HEK293 (cell line): Measurements from ENCODE around the gene TMPRSS11A.

Source experiments
- CTCF ChIA-PET: fragments of 350-600 bp; formaldehyde crosslinking; extraction: SDS; loops from one replicate; lab custom pipeline; 2021; ENCODE audit warnings: antibody characterized with exemption; lab: Yijun Ruan, JAX
- POLR2A ChIA-PET: fragments of 300-600 bp; formaldehyde crosslinking; extraction: SDS; loops from one replicate; lab custom pipeline; 2020; ENCODE audit warnings: antibody characterized with exemption, inconsistent platforms; lab: Yijun Ruan, JAX
- H3K27ac ChIP-seq: fragments of 200-500 bp; sonication (Bioruptor generic); 2 replicates; pipeline ENCODE4 v1.5.1; 2014; ENCODE audit warnings: low read depth, low read length, control low read depth, inconsistent platforms; ENCODE audit errors: extremely low read depth
- H3K36me3 ChIP-seq, 2 experiments: fragments of 200-500 bp in 1 of 2; sonication (Bioruptor generic) in 1 of 2; 1 replicate in 1 of 2; 2 replicates in 1 of 2; pipeline ENCODE4 v1.5.1; 2014 to 2017; ENCODE audit warnings: inconsistent platforms in 2 of 2, low read length in 2 of 2; ENCODE audit not compliant: control insufficient read depth in 2 of 2, insufficient read depth in 1 of 2
- H3K4me1 ChIP-seq: fragments of 200-500 bp; sonication (Bioruptor generic); 2 replicates; pipeline ENCODE4 v1.5.1; 2014; ENCODE audit warnings: mild to moderate bottlenecking, low read length, inconsistent platforms; ENCODE audit not compliant: control insufficient read depth, insufficient read depth
- H3K4me3 ChIP-seq: 2 replicates; pipeline ENCODE4 v1.5.1; 2011; ENCODE audit warnings: low read depth, mild to moderate bottlenecking, control low read depth, low read length, moderate library complexity
- H3K9me3 ChIP-seq: fragments of 200-500 bp; sonication (Bioruptor generic); 2 replicates; pipeline ENCODE4 v1.5.1; 2014; ENCODE audit warnings: low read depth, low read length, inconsistent platforms; ENCODE audit not compliant: control insufficient read depth, insufficient read depth
- BCL11A ChIP-seq: fragments of 450-650 bp; formaldehyde crosslinking; IDR thresholded peaks from 2 replicates; pipeline ENCODE4 v1.5.1; 2016; ENCODE audit warnings: low read depth, missing biosample characterization, missing genetic modification characterization
- CTCF ChIP-seq: fragments of 450-650 bp; formaldehyde crosslinking; IDR thresholded peaks from 2 replicates; pipeline ENCODE4 v1.5.1; 2016; ENCODE audit warnings: missing biosample characterization, missing genetic modification characterization
- GLIS2 ChIP-seq: fragments of 450-650 bp; formaldehyde crosslinking; IDR thresholded peaks from 2 replicates; pipeline ENCODE4 v1.5.1; 2016; ENCODE audit warnings: missing biosample characterization, missing genetic modification characterization
- HOXC10 ChIP-seq: sonication (generic); formaldehyde crosslinking; IDR thresholded peaks from 2 replicates; pipeline ENCODE4 v1.8.1; 2023; ENCODE audit warnings: mild to moderate bottlenecking, missing genetic modification reagents
- MZF1 ChIP-seq: fragments of 450-650 bp; formaldehyde crosslinking; IDR thresholded peaks from 2 replicates; pipeline ENCODE4 v1.5.1; 2017; ENCODE audit warnings: missing biosample characterization, missing genetic modification characterization, borderline replicate concordance
- REPIN1 ChIP-seq: fragments of 450-650 bp; formaldehyde crosslinking; IDR thresholded peaks from 2 replicates; pipeline ENCODE4 v1.5.1; 2017; ENCODE audit warnings: missing biosample characterization, missing genetic modification characterization, low read depth
- TRIM28 ChIP-seq: IDR thresholded peaks from 2 replicates; pipeline ENCODE4 v1.6.1; 2011; ENCODE audit warnings: low read length, control low read depth, borderline replicate concordance
- ZBTB49 ChIP-seq: fragments of 450-650 bp; formaldehyde crosslinking; IDR thresholded peaks from 2 replicates; pipeline ENCODE4 v1.5.1; 2016; ENCODE audit warnings: missing biosample characterization, missing genetic modification characterization, low read depth
- ZFHX2 ChIP-seq: fragments of 450-650 bp; formaldehyde crosslinking; conservative IDR thresholded peaks from 2 replicates; pipeline ENCODE4 v1.5.1; 2016; ENCODE audit warnings: missing biosample characterization, missing genetic modification characterization
- ZFP3 ChIP-seq: fragments of 450-650 bp; formaldehyde crosslinking; IDR thresholded peaks from 2 replicates; pipeline ENCODE4 v1.5.1; 2016; ENCODE audit warnings: low read depth, missing biosample characterization, missing genetic modification characterization
- ZIC2 ChIP-seq: fragments of 450-650 bp; formaldehyde crosslinking; IDR thresholded peaks from 2 replicates; pipeline ENCODE4 v1.5.1; 2016; ENCODE audit warnings: missing biosample characterization, missing genetic modification characterization
- ZNF184 ChIP-seq: fragments of 450-650 bp; IDR thresholded peaks from 2 replicates; pipeline ENCODE4 v1.5.1; 2018; ENCODE audit warnings: missing biosample characterization, mild to moderate bottlenecking, missing genetic modification characterization
- ZNF214 ChIP-seq: fragments of 450-650 bp; formaldehyde crosslinking; IDR thresholded peaks from 2 replicates; pipeline ENCODE4 v1.5.1; 2017; ENCODE audit warnings: missing biosample characterization, mild to moderate bottlenecking, missing genetic modification characterization, borderline replicate concordance
- ZNF24 ChIP-seq: fragments of 450-650 bp; formaldehyde crosslinking; IDR thresholded peaks from 2 replicates; pipeline ENCODE4 v1.5.1; 2016; ENCODE audit warnings: missing biosample characterization, missing genetic modification characterization
- ZNF266 ChIP-seq: fragments of 450-650 bp; formaldehyde crosslinking; IDR thresholded peaks from 2 replicates; pipeline ENCODE4 v1.5.1; 2016; ENCODE audit warnings: missing biosample characterization, missing genetic modification characterization, low read depth
- ZNF324 ChIP-seq: fragments of 450-650 bp; formaldehyde crosslinking; IDR thresholded peaks from 2 replicates; pipeline ENCODE4 v1.5.1; 2016; ENCODE audit warnings: missing biosample characterization, missing genetic modification characterization
- ZNF398 ChIP-seq: fragments of 450-650 bp; formaldehyde crosslinking; IDR thresholded peaks from 2 replicates; pipeline ENCODE4 v1.5.1; 2017; ENCODE audit warnings: missing biosample characterization, missing genetic modification characterization
- ZNF426 ChIP-seq: fragments of 450-650 bp; formaldehyde crosslinking; IDR thresholded peaks from 2 replicates; pipeline ENCODE4 v1.5.1; 2017; ENCODE audit warnings: missing biosample characterization, missing genetic modification characterization, mild to moderate bottlenecking, inconsistent platforms, moderate library complexity
- ZNF449 ChIP-seq: fragments of 450-650 bp; formaldehyde crosslinking; IDR thresholded peaks from 2 replicates; pipeline ENCODE4 v1.5.1; 2017; ENCODE audit warnings: missing biosample characterization, mild to moderate bottlenecking, missing genetic modification characterization, moderate library complexity
- ZNF48 ChIP-seq: fragments of 450-650 bp; formaldehyde crosslinking; IDR thresholded peaks from 2 replicates; pipeline ENCODE4 v1.5.1; 2016; ENCODE audit warnings: missing biosample characterization, missing genetic modification characterization
- ZNF521 ChIP-seq: fragments of 450-650 bp; formaldehyde crosslinking; IDR thresholded peaks from 2 replicates; pipeline ENCODE4 v1.5.1; 2017; ENCODE audit warnings: missing biosample characterization, mild to moderate bottlenecking, missing genetic modification characterization
- ZNF544 ChIP-seq: fragments of 450-650 bp; formaldehyde crosslinking; IDR thresholded peaks from 2 replicates; pipeline ENCODE4 v1.5.0; 2017; ENCODE audit warnings: missing biosample characterization, missing genetic modification characterization
- ZNF555 ChIP-seq: fragments of 450-650 bp; formaldehyde crosslinking; conservative IDR thresholded peaks from 2 replicates; pipeline ENCODE4 v1.5.1; 2017; ENCODE audit warnings: missing biosample characterization, mild to moderate bottlenecking, missing genetic modification characterization, inconsistent platforms
- ZNF626 ChIP-seq: fragments of 450-650 bp; sonication (Bioruptor Pico); formaldehyde crosslinking; IDR thresholded peaks from 2 replicates; pipeline ENCODE4 v1.5.1; 2018; ENCODE audit warnings: missing biosample characterization, missing genetic modification characterization, inconsistent platforms

The TMPRSS11A gene

GRCh38 chr4:67877086-67877485 is 86.2 kb downstream of the TMPRSS11A start:
- POLR2A ChIA-PET = no interaction called here
- no peak overlapping the region for H3K4me3 ChIP-seq
- TF ChIP-seq ZNF214 (tag by site-specific recombination) (no peak), ZNF555 (tag by site-specific recombination) (no peak), ZNF449 (tag by site-specific recombination) (no peak), ZNF398 (tag by site-specific recombination) (no peak), ZNF626 (tag by site-specific recombination) (no peak), CTCF (tag by site-specific recombination) (no peak), ZBTB49 (tag by site-specific recombination) (no peak), BCL11A (tag by site-specific recombination) (no peak), REPIN1 (no peak), TRIM28 (no peak), ZNF266 (tag by site-specific recombination) (no peak), ZIC2 (tag by site-specific recombination) (no peak), ZNF24 (tag by site-specific recombination) (no peak), GLIS2 (tag by site-specific recombination) (no peak), ZNF48 (tag by site-specific recombination) (no peak), ZNF184 (tag by site-specific recombination) (no peak), ZNF426 (no peak)
- CTCF ChIA-PET = no interaction called here
- no peaks in the 10 kb centered on the region for H3K4me1 ChIP-seq
- no peaks in the 10 kb centered on the region for H3K36me3 ChIP-seq
- no peak overlapping the region for H3K27ac ChIP-seq
- no peaks in the 10 kb centered on the region for H3K9me3 ChIP-seq

- Histone ChIP-seq H3K4me1 (no peaks in the 10 kb centered on the region), H3K27ac (no peak overlapping the region), H3K4me3 (no peak overlapping the region), H3K36me3 (no peaks in the 10 kb centered on the region), H3K9me3 (no peaks in the 10 kb centered on the region)
- TF ChIP-seq ZNF521 (tag by site-specific recombination) = no peak
- no peak for TF ChIP-seq ZFHX2
- no peak for TF ChIP-seq ZNF266 (tag by site-specific recombination)
- TF ChIP-seq ZNF324 (tag by site-specific recombination) = no peak
- TF ChIP-seq ZNF544 = no peak
- no peak for TF ChIP-seq ZFP3
- no peak for TF ChIP-seq MZF1 (tag by site-specific recombination)
- TF ChIP-seq HOXC10 (CRISPR knock-in tag) = no peak
- ChIA-PET POLR2A (no interaction called here), CTCF (interaction anchor here (0.8 kb wide), 1 partner anchor 34 kb away, joined by 3 read pairs; no protein-coding TSS in a partner anchor)
Measured at GRCh38 chr4:67874986-67875385, 88.3 kb downstream of the TMPRSS11A start.
